K562 (cell line): ENCODE measurements around the gene RAD21L1. TPM values are rescaled to one million over a fixed set of nuclear protein-coding genes. Genes with fewer than 3 reads are reported as not detected.

Source experiments
- CHD1 ChIP-seq: fragments of 200-600 bp; sonication (generic); IDR thresholded peaks from one replicate; pipeline ENCODE4 v1.6.1; 2012; ENCODE audit warnings: mild to moderate bottlenecking, moderate library complexity, low read length, inconsistent platforms
- GATAD2A ChIP-seq: fragments of 450-650 bp; IDR thresholded peaks from 2 replicates; pipeline ENCODE4 v1.6.1; 2017
- HDAC1 ChIP-seq, 2 experiments: fragments of 450-650 bp; IDR thresholded peaks; 2 replicates each; pipeline ENCODE4 v1.6.1; 2016 to 2017; ENCODE audit warnings: inconsistent platforms in 1 of 2, mild to moderate bottlenecking in 1 of 2, moderate library complexity in 1 of 2
- HNRNPL ChIP-seq: fragments of 200-400 bp; formaldehyde crosslinking; IDR thresholded peaks from 2 replicates; pipeline ENCODE4 v1.6.1; 2017; ENCODE audit warnings: low read depth, mild to moderate bottlenecking, low read length
- RBFOX2 ChIP-seq: fragments of 200-400 bp; formaldehyde crosslinking; IDR thresholded peaks from 2 replicates; pipeline ENCODE4 v1.6.1; 2017; ENCODE audit warnings: low read depth, mild to moderate bottlenecking, low read length, moderate library complexity
- RFX5 ChIP-seq: IDR thresholded peaks from 2 replicates; pipeline ENCODE4 v1.6.1; 2011; ENCODE audit warnings: low read depth, mild to moderate bottlenecking, improper control_type of control experiment, low read length
- TEAD1 ChIP-seq, 2 experiments: fragments of 450-650 bp in 1 of 2; sonication (generic) in 1 of 2; formaldehyde crosslinking; IDR thresholded peaks; 2 replicates each; pipeline versions ENCODE4 v1.4.0 to v1.8.0; 2020 to 2022; ENCODE audit warnings: mild to moderate bottlenecking in 2 of 2, missing genetic modification reagents in 1 of 2
- ZFX ChIP-seq: sonication (generic); formaldehyde crosslinking; IDR thresholded peaks from 2 replicates; pipeline ENCODE4 v1.8.0; 2022; ENCODE audit warnings: mild to moderate bottlenecking, missing genetic modification reagents, moderate library complexity
- ZNF780A ChIP-seq: fragments of 250-450 bp; sonication (Bioruptor Pico); IDR thresholded peaks from 2 replicates; pipeline ENCODE4 v1.5.0; 2021; ENCODE audit warnings: mild to moderate bottlenecking
- polyA plus RNA-seq, 8 experiments: library from polyadenylated mRNA; depleted of rRNA in 4 of 8; stranded (reverse) in 5 of 8; unstranded in 3 of 8; fragments of >200 nt; fragmentation: Nextera tagmentation in 2 of 8; fragmentation: Illumina TruSeq in 1 of 8; extraction: Ambion mirVana in 2 of 8; extraction: Trizol in 1 of 8; gene quantifications; 2 replicates each; pipeline versions ENCODE4 v1.2.1 to v1.2.3, GENCODE V29; 2011 to 2014; ENCODE audit warnings: inconsistent platforms in 1 of 8, missing spikeins in 1 of 8
- total RNA-seq, 7 experiments: library from RNA; depleted of rRNA in 6 of 7; stranded (reverse); fragments of >200 nt in 6 of 7; fragmentation: Illumina TruSeq in 2 of 7; extraction: Trizol in 2 of 7; gene quantifications; 2 replicates each; pipeline versions ENCODE4 v1.2.1 to v1.2.3, GENCODE V29; 2011 to 2021; ENCODE audit warnings: low replicate concordance in 1 of 7
- TF ChIP-seq, protein P1 (sequence below): sonication (generic); formaldehyde crosslinking; IDR thresholded peaks from 2 replicates; pipeline ENCODE4 v1.8.0; 2022; ENCODE audit warnings: mild to moderate bottlenecking, missing genetic modification reagents
- TF ChIP-seq, protein P2 (sequence below): sonication (generic); formaldehyde crosslinking; IDR thresholded peaks from 2 replicates; pipeline ENCODE4 v1.8.0; 2022; ENCODE audit warnings: mild to moderate bottlenecking, missing genetic modification reagents
- TF ChIP-seq, protein P3 (sequence below): IDR thresholded peaks from 3 replicates; pipeline ENCODE4 v1.6.1; 2011; ENCODE audit warnings: borderline replicate concordance, mild to moderate bottlenecking, moderate library complexity; ENCODE audit not compliant: insufficient read length; ENCODE audit errors: extremely low read depth
- TF ChIP-seq, protein P4 (sequence below): IDR thresholded peaks from 2 replicates; pipeline ENCODE4 v1.6.1; 2016; ENCODE audit warnings: missing genetic modification characterization, missing compliant biosample characterization
- TF ChIP-seq, protein P5 (sequence below): sonication (generic); formaldehyde crosslinking; IDR thresholded peaks from 2 replicates; pipeline ENCODE4 v1.9.0; 2022; ENCODE audit warnings: mild to moderate bottlenecking, missing genetic modification reagents

Gene RAD21L1
- total and polyA plus RNA-seq, 9 of the 15 experiments (the other 6 are each of a cell fraction or from before 2014, with no cell fraction given): 0.17 to 1.7 (median 0.45) TPM; not detected in 1

DNA sequence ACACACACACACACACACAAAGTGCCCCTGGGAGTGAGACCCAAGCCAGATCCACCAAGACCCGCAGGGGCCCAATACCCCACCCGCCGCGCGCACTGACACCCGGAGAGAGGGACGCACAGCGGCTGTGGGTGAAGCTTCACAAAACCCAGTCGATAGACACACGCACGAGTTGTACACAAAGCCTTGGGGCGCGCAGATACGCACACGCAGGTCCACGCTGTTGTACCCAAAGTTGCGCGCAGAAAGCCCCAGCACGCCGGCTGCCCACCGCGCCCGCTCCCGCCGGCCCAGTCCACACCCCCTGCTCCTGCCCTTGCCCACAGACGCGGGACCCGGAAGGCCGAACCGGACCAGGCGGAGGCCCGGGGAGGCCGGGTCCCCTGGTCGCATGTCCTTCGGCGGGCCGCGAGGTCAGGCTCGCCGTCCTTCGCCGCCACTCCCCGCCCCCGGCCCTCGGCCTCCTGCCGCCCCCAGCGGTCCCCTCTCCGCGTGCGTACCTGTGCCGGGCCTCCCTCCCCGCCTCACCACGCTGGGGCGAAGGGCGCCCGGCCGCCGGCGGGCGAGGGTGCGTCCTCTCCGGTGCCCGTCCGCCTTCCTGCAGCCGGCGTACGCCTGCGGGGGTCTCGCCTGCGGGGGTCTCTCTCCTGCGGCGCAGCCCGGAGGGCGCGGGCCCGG, 41.1 kb upstream of the RAD21L1 start, which contains the start of gene TMEM74B (continued):
- TF ChIP-seq, protein P1, sequence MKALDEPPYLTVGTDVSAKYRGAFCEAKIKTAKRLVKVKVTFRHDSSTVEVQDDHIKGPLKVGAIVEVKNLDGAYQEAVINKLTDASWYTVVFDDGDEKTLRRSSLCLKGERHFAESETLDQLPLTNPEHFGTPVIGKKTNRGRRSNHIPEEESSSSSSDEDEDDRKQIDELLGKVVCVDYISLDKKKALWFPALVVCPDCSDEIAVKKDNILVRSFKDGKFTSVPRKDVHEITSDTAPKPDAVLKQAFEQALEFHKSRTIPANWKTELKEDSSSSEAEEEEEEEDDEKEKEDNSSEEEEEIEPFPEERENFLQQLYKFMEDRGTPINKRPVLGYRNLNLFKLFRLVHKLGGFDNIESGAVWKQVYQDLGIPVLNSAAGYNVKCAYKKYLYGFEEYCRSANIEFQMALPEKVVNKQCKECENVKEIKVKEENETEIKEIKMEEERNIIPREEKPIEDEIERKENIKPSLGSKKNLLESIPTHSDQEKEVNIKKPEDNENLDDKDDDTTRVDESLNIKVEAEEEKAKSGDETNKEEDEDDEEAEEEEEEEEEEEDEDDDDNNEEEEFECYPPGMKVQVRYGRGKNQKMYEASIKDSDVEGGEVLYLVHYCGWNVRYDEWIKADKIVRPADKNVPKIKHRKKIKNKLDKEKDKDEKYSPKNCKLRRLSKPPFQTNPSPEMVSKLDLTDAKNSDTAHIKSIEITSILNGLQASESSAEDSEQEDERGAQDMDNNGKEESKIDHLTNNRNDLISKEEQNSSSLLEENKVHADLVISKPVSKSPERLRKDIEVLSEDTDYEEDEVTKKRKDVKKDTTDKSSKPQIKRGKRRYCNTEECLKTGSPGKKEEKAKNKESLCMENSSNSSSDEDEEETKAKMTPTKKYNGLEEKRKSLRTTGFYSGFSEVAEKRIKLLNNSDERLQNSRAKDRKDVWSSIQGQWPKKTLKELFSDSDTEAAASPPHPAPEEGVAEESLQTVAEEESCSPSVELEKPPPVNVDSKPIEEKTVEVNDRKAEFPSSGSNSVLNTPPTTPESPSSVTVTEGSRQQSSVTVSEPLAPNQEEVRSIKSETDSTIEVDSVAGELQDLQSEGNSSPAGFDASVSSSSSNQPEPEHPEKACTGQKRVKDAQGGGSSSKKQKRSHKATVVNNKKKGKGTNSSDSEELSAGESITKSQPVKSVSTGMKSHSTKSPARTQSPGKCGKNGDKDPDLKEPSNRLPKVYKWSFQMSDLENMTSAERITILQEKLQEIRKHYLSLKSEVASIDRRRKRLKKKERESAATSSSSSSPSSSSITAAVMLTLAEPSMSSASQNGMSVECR (CRISPR knock-in tag): peak; percentile 74
- TF ChIP-seq CHD1 (peak; percentile 36), HDAC1 (IDR thresholded peaks at IDR 0.05) (0 out of 4 replicates have a peak, but pooled peaks of 1 of the 2 experiments have one; percentile 30), TEAD1 (CRISPR knock-in tag; IDR thresholded peaks at IDR 0.05) (peak in 1 of 2 experiments; percentile 29; a peak in 1 of 4 replicates), GATAD2A (no peak), RFX5 (no peak), ZFX (peak; percentile 71), ZNF780A (CRISPR knock-in tag) (no peak), RBFOX2 (peak; percentile 53), HNRNPL (peak; percentile 41; the same call in 1 of the 2 replicates)
- TF ChIP-seq, protein P2, sequence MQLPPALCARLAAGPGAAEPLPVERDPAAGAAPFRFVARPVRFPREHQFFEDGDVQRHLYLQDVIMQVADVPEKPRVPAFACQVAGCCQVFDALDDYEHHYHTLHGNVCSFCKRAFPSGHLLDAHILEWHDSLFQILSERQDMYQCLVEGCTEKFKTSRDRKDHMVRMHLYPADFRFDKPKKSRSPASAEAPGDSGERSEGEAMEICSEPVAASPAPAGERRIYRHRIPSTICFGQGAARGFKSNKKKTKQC (CRISPR knock-in tag): 0 out of 2 replicates have a peak, but pooled peaks have one; percentile 38
- TF ChIP-seq, protein P3, sequence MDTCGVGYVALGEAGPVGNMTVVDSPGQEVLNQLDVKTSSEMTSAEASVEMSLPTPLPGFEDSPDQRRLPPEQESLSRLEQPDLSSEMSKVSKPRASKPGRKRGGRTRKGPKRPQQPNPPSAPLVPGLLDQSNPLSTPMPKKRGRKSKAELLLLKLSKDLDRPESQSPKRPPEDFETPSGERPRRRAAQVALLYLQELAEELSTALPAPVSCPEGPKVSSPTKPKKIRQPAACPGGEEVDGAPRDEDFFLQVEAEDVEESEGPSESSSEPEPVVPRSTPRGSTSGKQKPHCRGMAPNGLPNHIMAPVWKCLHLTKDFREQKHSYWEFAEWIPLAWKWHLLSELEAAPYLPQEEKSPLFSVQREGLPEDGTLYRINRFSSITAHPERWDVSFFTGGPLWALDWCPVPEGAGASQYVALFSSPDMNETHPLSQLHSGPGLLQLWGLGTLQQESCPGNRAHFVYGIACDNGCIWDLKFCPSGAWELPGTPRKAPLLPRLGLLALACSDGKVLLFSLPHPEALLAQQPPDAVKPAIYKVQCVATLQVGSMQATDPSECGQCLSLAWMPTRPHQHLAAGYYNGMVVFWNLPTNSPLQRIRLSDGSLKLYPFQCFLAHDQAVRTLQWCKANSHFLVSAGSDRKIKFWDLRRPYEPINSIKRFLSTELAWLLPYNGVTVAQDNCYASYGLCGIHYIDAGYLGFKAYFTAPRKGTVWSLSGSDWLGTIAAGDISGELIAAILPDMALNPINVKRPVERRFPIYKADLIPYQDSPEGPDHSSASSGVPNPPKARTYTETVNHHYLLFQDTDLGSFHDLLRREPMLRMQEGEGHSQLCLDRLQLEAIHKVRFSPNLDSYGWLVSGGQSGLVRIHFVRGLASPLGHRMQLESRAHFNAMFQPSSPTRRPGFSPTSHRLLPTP: no peak
- TF ChIP-seq, protein P4, sequence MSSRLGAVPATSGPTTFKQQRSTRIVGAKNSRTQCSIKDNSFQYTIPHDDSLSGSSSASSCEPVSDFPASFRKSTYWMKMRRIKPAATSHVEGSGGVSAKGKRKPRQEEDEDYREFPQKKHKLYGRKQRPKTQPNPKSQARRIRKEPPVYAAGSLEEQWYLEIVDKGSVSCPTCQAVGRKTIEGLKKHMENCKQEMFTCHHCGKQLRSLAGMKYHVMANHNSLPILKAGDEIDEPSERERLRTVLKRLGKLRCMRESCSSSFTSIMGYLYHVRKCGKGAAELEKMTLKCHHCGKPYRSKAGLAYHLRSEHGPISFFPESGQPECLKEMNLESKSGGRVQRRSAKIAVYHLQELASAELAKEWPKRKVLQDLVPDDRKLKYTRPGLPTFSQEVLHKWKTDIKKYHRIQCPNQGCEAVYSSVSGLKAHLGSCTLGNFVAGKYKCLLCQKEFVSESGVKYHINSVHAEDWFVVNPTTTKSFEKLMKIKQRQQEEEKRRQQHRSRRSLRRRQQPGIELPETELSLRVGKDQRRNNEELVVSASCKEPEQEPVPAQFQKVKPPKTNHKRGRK (tag): no peak
- TF ChIP-seq, protein P5, sequence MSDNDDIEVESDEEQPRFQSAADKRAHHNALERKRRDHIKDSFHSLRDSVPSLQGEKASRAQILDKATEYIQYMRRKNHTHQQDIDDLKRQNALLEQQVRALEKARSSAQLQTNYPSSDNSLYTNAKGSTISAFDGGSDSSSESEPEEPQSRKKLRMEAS (CRISPR knock-in tag): peak; percentile 46
